Lung (tissue), 12 donors: ENCODE measurements around the gene LDB2. TPM values are rescaled to one million over a fixed set of nuclear protein-coding genes. Genes with fewer than 3 reads are reported as not detected.

Experiments used
- ATAC-seq: fragments of 200-7000 bp; cut with Tn5 transposase; one replicate; pipeline ENCODE4 v1.9.1; 2020; ENCODE audit warnings: moderate number of reproducible peaks; ENCODE audit not compliant: insufficient read depth, low FRiP score
- DNase-seq, 3 donors: peaks; one replicate each; pipeline ENCODE4 v3.0.0-alpha.2; 2013 to 2017
- H3K27ac ChIP-seq, 2 donors: one replicate each; pipeline ENCODE4 v1.5.1; 2013; ENCODE audit warnings: mild to moderate bottlenecking in 2 of 2, moderate library complexity in 2 of 2, control low read depth in 1 of 2, inconsistent platforms in 1 of 2, low read depth in 1 of 2, low read length in 1 of 2
- H3K27me3 ChIP-seq, 3 donors: one replicate each; pipeline ENCODE4 v1.5.1; 2013; ENCODE audit warnings: low read length in 2 of 3; ENCODE audit not compliant: control insufficient read depth in 3 of 3, insufficient read depth in 3 of 3
- H3K36me3 ChIP-seq, 4 donors: one replicate each; pipeline ENCODE4 v1.5.1; 2013; ENCODE audit warnings: low read length in 4 of 4, mild to moderate bottlenecking in 1 of 4, moderate library complexity in 1 of 4; ENCODE audit not compliant: control insufficient read depth in 4 of 4, insufficient read depth in 4 of 4
- H3K4me1 ChIP-seq, 5 donors: one replicate each; pipeline ENCODE4 v1.5.1; 2013; ENCODE audit warnings: low read length in 5 of 5, mild to moderate bottlenecking in 2 of 5, moderate library complexity in 1 of 5; ENCODE audit not compliant: control insufficient read depth in 5 of 5, insufficient read depth in 5 of 5
- H3K4me3 ChIP-seq: one replicate; pipeline ENCODE4 v1.5.1; 2013; ENCODE audit warnings: mild to moderate bottlenecking, control low read depth, moderate library complexity
- H3K9ac ChIP-seq, 2 donors: one replicate each; pipeline ENCODE4 v1.5.1; 2013; ENCODE audit warnings: low read length in 2 of 2, control low read depth in 1 of 2; ENCODE audit not compliant: insufficient read depth in 1 of 2
- H3K9me3 ChIP-seq, 4 donors: one replicate each; pipeline ENCODE4 v1.5.1; 2013; ENCODE audit warnings: low read length in 3 of 4, mild to moderate bottlenecking in 1 of 4, moderate library complexity in 1 of 4; ENCODE audit not compliant: control insufficient read depth in 4 of 4, insufficient read depth in 3 of 4
- WGBS, 2 donors: extraction: QIAGEN DNeasy Blood & Tissue Kit; methylation state at CpG; one replicate each; pipeline ENCODE4 v1.1.7; 2013; 5-methylcytosine and 5-hydroxymethylcytosine counted together
- polyA plus RNA-seq, 2 donors: library from polyadenylated mRNA; stranded (reverse); fragments of 200-250 nt; gene quantifications; one replicate each; pipeline ENCODE4 v1.2.1, GENCODE V29; 2013
- total RNA-seq, 2 donors: library from RNA; depleted of rRNA in 1 of 2; stranded (reverse); fragments of >200 nt in 1 of 2; gene quantifications; one replicate each; pipeline ENCODE4 v1.2.1, GENCODE V29; 2014 to 2021
- TF ChIP-seq, protein P1 (sequence below): IDR thresholded peaks from 2 replicates; pipeline ENCODE4 v1.5.1; 2012; ENCODE audit warnings: mild to moderate bottlenecking; ENCODE audit errors: control extremely low read depth, extremely low read depth
- donor health status: control.
- donor health status: control.
- donor health status: Bipolar disorder and iron deficiency.
- donor health status: healthy.
- donor health status: DM: yes; HTN: yes; CAD: no.

Gene LDB2
- total and polyA plus RNA-seq, 4 donors: 18.1 to 147 (median 46.1) TPM

DNA sequence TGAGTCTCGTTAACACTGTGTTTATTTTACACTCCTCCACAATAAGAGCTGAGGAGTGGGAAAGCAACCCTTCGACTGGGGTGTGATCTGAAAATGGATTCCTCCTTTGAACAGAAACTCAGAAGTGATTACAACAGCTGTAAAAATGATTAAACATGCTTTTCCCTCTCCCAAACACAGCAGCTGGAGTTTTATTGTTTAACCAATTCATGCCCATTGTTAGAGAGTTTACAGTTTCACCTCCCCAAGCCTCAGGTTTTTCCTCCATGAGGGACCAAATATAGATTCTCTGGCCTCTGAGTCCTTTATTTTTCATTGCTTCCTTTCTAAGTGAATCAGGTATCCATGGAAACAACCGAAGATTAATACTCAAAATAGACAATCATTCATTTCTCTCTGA is 409.2 kb downstream of the LDB2 start:
- WGBS, 2 donors: 35 to 56% methylated on average over 3 of the region's 3 CpGs
- DNase-seq (peak in 2 of 3 donors; percentile 9 to 20), ATAC-seq (no peak)
- H3K9ac ChIP-seq: no peak overlapping the region
- no peak overlapping the region for H3K27ac ChIP-seq
- peaks cover 0 to 8% (median 0%) of the 10 kb centered on the region in 5 donors for H3K4me1 ChIP-seq
- H3K9me3 ChIP-seq: peaks cover 0 to 3% (median 0%) of the 10 kb centered on the region in 4 donors
- no peaks in the 10 kb centered on the region for H3K36me3 ChIP-seq
- no peak overlapping the region for H3K4me3 ChIP-seq
- no peaks in the 10 kb centered on the region for H3K27me3 ChIP-seq
- TF ChIP-seq, protein P1, sequence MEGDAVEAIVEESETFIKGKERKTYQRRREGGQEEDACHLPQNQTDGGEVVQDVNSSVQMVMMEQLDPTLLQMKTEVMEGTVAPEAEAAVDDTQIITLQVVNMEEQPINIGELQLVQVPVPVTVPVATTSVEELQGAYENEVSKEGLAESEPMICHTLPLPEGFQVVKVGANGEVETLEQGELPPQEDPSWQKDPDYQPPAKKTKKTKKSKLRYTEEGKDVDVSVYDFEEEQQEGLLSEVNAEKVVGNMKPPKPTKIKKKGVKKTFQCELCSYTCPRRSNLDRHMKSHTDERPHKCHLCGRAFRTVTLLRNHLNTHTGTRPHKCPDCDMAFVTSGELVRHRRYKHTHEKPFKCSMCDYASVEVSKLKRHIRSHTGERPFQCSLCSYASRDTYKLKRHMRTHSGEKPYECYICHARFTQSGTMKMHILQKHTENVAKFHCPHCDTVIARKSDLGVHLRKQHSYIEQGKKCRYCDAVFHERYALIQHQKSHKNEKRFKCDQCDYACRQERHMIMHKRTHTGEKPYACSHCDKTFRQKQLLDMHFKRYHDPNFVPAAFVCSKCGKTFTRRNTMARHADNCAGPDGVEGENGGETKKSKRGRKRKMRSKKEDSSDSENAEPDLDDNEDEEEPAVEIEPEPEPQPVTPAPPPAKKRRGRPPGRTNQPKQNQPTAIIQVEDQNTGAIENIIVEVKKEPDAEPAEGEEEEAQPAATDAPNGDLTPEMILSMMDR: no peak

DNA sequence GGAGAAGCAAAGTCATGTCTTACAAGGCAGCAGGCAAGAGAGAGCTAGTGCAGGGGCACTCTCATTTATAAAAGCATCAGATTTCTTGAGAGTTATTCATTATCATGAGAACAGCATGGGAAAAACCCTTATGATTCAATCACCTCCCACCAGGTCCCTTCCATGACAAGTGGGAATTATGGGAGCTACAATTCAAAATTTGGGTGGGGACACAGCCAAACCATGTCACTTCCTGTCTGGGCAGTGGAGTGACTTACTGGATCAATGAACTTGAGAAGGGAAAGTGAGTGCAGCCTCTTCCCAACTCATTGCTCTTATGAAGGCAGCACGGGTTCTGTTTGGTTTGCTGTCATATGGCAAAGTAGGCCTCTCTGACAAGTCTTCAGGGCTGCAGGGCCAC is 410.4 kb downstream of the LDB2 start:
- H3K27ac ChIP-seq: no peak overlapping the region
- no peaks in the 10 kb centered on the region for H3K27me3 ChIP-seq
- H3K9ac ChIP-seq: no peak overlapping the region
- DNase-seq: no peak
- H3K4me3 ChIP-seq: no peak overlapping the region
- no peak for ATAC-seq
- TF ChIP-seq, protein P1: no peak
- H3K9me3 ChIP-seq: peaks cover 0 to 3% (median 0%) of the 10 kb centered on the region in 4 donors
- peaks cover 0 to 8% (median 0%) of the 10 kb centered on the region in 5 donors for H3K4me1 ChIP-seq
- no peaks in the 10 kb centered on the region for H3K36me3 ChIP-seq
- 85 to 96% methylated on average over 1 of the region's 1 CpG for WGBS, 2 donors

DNA sequence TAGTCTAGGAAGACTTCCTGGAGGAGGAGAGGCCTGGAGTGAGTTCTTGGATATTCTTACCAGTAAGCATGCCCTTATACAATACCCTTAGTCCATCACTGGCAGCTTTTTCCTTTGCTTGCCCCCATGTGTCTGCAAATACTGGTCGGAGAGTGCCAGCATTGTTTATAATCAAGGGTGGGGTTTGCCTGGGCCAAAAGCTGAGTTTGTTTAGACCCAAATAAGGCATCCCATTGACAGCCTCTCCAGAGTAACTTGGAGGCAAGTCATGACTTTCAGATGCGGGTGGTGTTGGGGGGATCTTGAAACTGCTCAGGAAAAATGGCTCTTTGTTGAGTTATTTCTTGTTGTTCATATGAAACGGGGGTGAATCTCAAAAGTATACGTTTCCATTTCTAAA is 413.7 kb downstream of the LDB2 start:
- Histone ChIP-seq H3K27ac (no peak overlapping the region), H3K4me1 (peaks cover 0 to 23% (median 5%) of the 10 kb centered on the region in 5 donors), H3K27me3 (no peaks in the 10 kb centered on the region), H3K9me3 (peaks cover 0 to 3% (median 0%) of the 10 kb centered on the region in 4 donors), H3K9ac (no peak overlapping the region), H3K4me3 (no peak overlapping the region), H3K36me3 (no peaks in the 10 kb centered on the region)
- DNase-seq: no peak
- WGBS, 2 donors: 51 to 85% methylated on average over 4 of the region's 4 CpGs
- TF ChIP-seq, protein P1: no peak
- no peak for ATAC-seq

DNA sequence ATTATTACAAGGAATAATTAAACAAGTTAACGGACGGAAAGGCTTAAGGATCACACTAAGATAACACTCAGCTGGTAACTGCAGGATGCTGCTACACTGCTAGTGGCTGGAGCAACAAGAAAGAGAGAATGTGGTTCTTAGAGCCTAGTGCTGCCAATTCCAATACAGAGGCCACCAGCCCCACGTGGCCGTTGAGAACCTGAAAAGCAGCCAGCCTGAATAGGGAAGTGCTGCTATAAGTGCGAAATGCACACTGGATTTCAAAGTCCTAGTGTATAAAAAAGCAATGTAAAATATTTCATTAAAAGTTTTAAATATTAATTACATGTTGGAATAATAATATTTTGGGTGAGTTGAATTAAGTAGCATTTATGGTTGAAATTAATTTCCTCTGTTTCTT is 414.9 kb downstream of the LDB2 start:
- TF ChIP-seq, protein P1: no peak
- WGBS, 2 donors: 80 to 83% methylated on average over 5 of the region's 5 CpGs
- no peak for ATAC-seq

More for the DNA sequence above, 414.9 kb downstream of the LDB2 start:
- peaks cover 0 to 18% (median 5%) of the 10 kb centered on the region in 5 donors for H3K4me1 ChIP-seq
- no peak overlapping the region for H3K27ac ChIP-seq
- H3K4me3 ChIP-seq: no peak overlapping the region
- no peak for DNase-seq
- H3K27me3 ChIP-seq: no peaks in the 10 kb centered on the region
- H3K36me3 ChIP-seq: no peaks in the 10 kb centered on the region
- peaks cover 0 to 3% (median 0%) of the 10 kb centered on the region in 4 donors for H3K9me3 ChIP-seq
- no peak overlapping the region for H3K9ac ChIP-seq
